ENCODE measurements around the gene PRR33. TPM values are rescaled to one million over a fixed set of nuclear protein-coding genes. Genes with fewer than 3 reads are reported as not detected.

PRR33 gene
- total and polyA plus RNA-seq, 9 of the 15 experiments (the other 6 are each of a cell fraction or from before 2014, with no cell fraction given), result not detected

GRCh38 chr11:1925373-1926155 is 33.9 kb upstream of the PRR33 start:
- Histone ChIP-seq H3K27ac (ENCODE audit: extremely low read depth, low read depth, low read length) (no peak overlapping the region), H3K9ac (ENCODE audit: insufficient read depth in 1 of 2, low read depth in 2 of 2, low read length in 2 of 2) (no peak overlapping the region; a peak in 1 of 4 replicates), H3K4me3 (no peak overlapping the region), H3K4me1 (replicated peaks in 1 of 2; ENCODE audit: control insufficient read depth in 2 of 2, insufficient read depth in 2 of 2, low read length in 2 of 2) (peaks cover 0 to 47% of the 10 kb centered on the region in 2 experiments; a peak in 2 of 5 replicates), H3K36me3 (ENCODE audit: control insufficient read depth, insufficient read depth, low read length) (no peaks in the 10 kb centered on the region), H2AFZ (ENCODE audit: low read depth, low read length) (no peak overlapping the region), H3K9me1 (ENCODE audit: control insufficient read depth, insufficient read depth, low read length) (no peaks in the 10 kb centered on the region), H3K27me3 (ENCODE audit: control insufficient read depth in 2 of 2, insufficient read depth in 2 of 2, low read length in 2 of 2) (peaks cover 22 to 83% of the 10 kb centered on the region in 2 experiments; a peak in 3 of 5 replicates), H4K20me1 (replicated peaks; ENCODE audit: control insufficient read depth, insufficient read depth, low read length) (peaks cover 18% of the 10 kb centered on the region; the same call in 1 of the 2 replicates), H3K4me2 (ENCODE audit: insufficient read depth, low read length) (no peak overlapping the region), H3K79me2 (ENCODE audit: control insufficient read depth, insufficient read depth, low read length) (no peaks in the 10 kb centered on the region), H3K9me3 (replicated peaks; ENCODE audit: control insufficient read depth, insufficient read depth, low read depth, low read length) (no peaks in the 10 kb centered on the region)
- no TSS peak for BruUV-seq (replicated peaks)
- FAIRE-seq (no peak), DNase-seq (ENCODE audit: extremely low read depth in 1 of 4, low spot score in 3 of 4) (no peak), ATAC-seq (no peak)
- WGBS (ENCODE audit: insufficient coverage, low coverage, missing lambda C conversion rate), result 4% methylated on average over 9 of the region's 23 CpGs
- no peak for TF ChIP-seq CREB5 (CRISPR knock-in tag; IDR thresholded peaks at IDR 0.05)
- no peak for TF ChIP-seq ZNF668 (CRISPR knock-in tag; IDR thresholded peaks at IDR 0.05)
- no peak for TF ChIP-seq ZC3H4 (CRISPR knock-in tag; IDR thresholded peaks at IDR 0.05; ENCODE audit: borderline replicate concordance)
- no peak for TF ChIP-seq RFX7 (CRISPR knock-in tag; IDR thresholded peaks at IDR 0.05)
- in situ Hi-C loops (cut with MboI) (no loop called here), intact Hi-C loops (cut with micrococcal nuclease) (no loop called here)
- CTCF ChIA-PET (ENCODE audit: low intra/inter-chr PET ratio), result no interaction called here
- POLR2A ChIA-PET, result no interaction called here

Data from K562 (cell line).